Muscle of leg (tissue), 9 donors: ENCODE data around the gene LHCGR. TPM values are rescaled to one million over a fixed set of nuclear protein-coding genes. Genes with fewer than 3 reads are reported as not detected.

Experiments
- polyA plus RNA-seq, 8 donors: library from polyadenylated mRNA; unstranded; fragments of 120-200 nt; gene quantifications; one replicate each; pipeline versions ENCODE4 v1.2.1 to v1.2.3, GENCODE V29; 2013; ENCODE audit warnings: inconsistent platforms in 1 of 8, low replicate concordance in 1 of 8; ENCODE audit not compliant: insufficient read length in 8 of 8, insufficient read depth in 1 of 8
- total RNA-seq: library from RNA; stranded (reverse); fragments of 120-200 nt; gene quantifications from one replicate; pipeline ENCODE4 v1.2.4, GENCODE V29; 2013

LHCGR gene
- total and polyA plus RNA-seq, 9 donors: 0.04 to 0.44 (median 0.12) TPM

Other genes with a start within 250 kb of the LHCGR start
- gene STON1, start 225.6 kb downstream of the LHCGR start, total RNA-seq: 10.0 TPM
- gene STON1, start 225.6 kb downstream of the LHCGR start, polyA plus RNA-seq: 10 to 100 TPM in 5 of 8 donors, 1 to 10 TPM in 3; 8.8 to 12.9 (median 10.1) TPM
- 3.4 TPM for gene GTF2A1L, start 137.9 kb downstream of the LHCGR start, total RNA-seq
- gene GTF2A1L, start 137.9 kb downstream of the LHCGR start, polyA plus RNA-seq: 1 to 10 TPM in 2 of 8 donors, under 1 TPM in 5, not detected in 1; 0.28 to 2.1 (median 0.82) TPM